ENCODE results near the gene SKAP2. TPM values are rescaled to one million over a fixed set of nuclear protein-coding genes. Genes with fewer than 3 reads are reported as not detected.
A peak's percentile ranks its signal among the peaks of the same experiment; 100 is the strongest.

The SKAP2 gene
- total RNA-seq, 2 donors from 2014 or later = 15.0 to 35.7 TPM

DNA sequence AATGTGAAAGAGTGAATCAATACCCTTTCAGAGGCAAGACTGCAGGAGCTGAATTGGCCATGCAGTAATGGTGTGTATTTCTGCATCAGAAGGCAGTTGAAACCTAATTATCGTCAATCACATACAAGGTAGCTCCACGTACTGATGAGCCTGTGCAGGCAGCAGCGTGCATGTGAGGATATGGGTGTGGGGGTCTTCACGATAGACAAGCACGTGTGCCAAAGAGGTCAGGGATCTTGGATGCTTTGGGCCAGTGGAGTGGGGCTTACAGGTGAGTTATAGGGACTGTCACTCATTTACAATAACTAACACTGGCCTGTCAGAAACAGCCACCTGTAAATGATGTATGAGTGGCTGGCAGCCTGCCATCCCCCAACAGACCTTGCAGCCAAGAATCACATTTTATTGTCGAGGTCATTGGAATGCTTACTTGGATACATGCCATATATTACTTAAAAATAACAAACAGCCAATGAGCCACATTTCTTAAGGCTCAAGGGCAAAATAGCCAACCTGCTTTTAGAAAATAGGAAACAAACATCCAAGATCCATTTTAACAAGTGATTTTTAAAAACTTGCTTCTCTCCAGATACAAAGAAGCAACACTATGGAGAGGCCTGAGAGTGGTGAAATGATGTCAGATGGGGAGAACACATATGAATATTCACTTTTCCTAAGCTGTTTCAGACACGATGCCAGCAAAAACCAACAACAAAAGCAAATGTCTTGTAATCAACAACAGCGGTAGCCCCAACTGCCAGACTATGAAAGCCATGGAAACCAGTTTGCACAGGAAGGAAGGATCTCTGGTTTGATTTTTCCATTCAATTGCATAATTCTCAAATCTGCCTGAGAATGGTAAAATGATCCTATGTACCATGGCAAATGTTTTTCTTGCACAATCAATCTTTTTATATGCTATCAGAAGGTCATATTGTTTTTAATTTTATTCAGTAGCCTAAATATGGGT is 210.7 kb downstream of the SKAP2 start:
- no peaks in the 10 kb centered on the region for H3K9me3 Mint-ChIP-seq
- ATAC-seq = no peak
- no peaks in the 10 kb centered on the region for H3K4me1 Mint-ChIP-seq (ENCODE audit: low read depth in 2 of 2)
- no peaks in the 10 kb centered on the region for H3K36me3 Mint-ChIP-seq
- H3K4me3 Mint-ChIP-seq = no peak overlapping the region
- H3K27ac Mint-ChIP-seq = no peak overlapping the region
- H3K27me3 Mint-ChIP-seq = peaks cover 0 to 9% of the 10 kb centered on the region in 2 donors
- no peak for DNase-seq (ENCODE audit: low spot score)

DNA sequence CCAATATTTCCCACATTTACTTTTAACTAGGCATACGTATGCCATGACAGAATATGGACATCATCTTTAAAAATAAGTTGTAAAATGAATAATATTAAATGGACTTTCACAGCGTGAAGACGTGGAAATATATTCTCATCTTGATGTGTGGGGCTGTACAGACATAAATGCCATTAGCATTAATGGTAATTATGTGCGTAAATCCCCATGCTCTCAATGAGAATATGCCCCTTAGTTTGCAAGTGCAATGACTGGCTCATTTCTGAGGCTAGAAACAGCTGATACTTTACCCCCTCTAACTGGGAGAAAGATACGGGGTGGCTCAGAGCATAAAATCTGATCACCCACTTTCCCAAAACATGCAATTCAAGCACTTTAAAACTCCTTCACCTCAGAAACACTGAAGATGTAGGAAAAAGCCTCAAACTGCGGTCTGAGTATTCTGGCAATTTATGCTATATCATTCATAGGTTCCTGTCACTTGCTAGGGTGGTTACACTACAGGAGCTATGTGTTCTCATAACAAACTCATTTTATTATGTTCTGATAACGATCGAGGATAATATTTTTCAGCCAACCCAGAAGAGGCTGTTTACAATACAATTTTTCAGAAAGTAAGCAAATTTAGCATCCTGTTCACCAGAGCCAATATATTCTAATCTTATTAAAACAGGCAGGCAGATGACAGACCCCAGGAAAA is 211.8 kb downstream of the SKAP2 start:
- H3K27me3 Mint-ChIP-seq = peaks cover 0 to 9% of the 10 kb centered on the region in 2 donors
- no peak overlapping the region for H3K27ac Mint-ChIP-seq
- ATAC-seq = no peak
- no peaks in the 10 kb centered on the region for H3K36me3 Mint-ChIP-seq
- no peak for DNase-seq (ENCODE audit: low spot score)
- H3K4me1 Mint-ChIP-seq (ENCODE audit: low read depth in 2 of 2) = no peaks in the 10 kb centered on the region
- H3K9me3 Mint-ChIP-seq = no peaks in the 10 kb centered on the region
- no peak overlapping the region for H3K4me3 Mint-ChIP-seq

DNA sequence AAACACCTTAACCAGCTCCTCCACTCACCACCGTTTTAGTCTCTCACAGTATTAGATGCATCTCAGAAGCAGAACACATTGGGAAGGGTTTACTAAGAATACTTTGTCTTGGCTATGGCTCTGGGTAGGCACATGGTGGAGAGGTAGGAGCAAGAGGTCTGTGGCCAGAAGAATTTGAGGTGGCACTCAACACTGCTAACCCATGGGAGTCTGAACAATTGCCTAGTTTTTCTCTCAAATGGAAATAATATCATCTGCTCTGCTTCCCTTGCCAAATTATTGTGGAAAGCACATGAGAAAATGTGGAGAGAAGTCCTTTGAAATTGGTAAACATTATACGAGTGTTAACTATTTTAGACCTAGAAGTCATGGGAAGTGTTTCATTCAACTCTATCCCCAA is 214.3 kb downstream of the SKAP2 start:
- Mint-ChIP-seq H3K36me3 (no peaks in the 10 kb centered on the region), H3K4me1 (ENCODE audit: low read depth in 2 of 2) (no peaks in the 10 kb centered on the region), H3K27ac (no peak overlapping the region), H3K4me3 (no peak overlapping the region), H3K27me3 (peaks cover 0 to 9% of the 10 kb centered on the region in 2 donors), H3K9me3 (no peaks in the 10 kb centered on the region)
- ATAC-seq (no peak), DNase-seq (ENCODE audit: low spot score) (no peak)

DNA sequence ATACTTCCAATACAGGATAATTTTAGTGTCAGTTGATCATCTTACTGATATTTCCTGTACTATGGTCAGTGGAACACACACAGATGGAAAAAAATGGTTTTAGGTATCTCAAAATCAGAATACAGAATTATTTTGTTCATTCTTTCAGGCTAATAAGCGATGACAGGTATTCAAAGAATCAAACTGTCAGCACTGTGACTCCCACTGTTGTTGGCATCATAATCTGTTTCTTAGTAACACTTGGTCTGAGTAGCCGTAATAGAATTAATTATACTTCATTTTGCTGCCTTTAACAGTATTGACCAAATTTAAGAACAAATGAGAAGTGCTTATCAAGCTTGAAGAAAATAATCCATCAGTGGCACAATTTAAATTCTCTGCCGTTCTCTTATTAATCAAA is 215.0 kb downstream of the SKAP2 start:
- no peaks in the 10 kb centered on the region for H3K9me3 Mint-ChIP-seq
- H3K27ac Mint-ChIP-seq = no peak overlapping the region
- H3K27me3 Mint-ChIP-seq = peaks cover 0 to 9% of the 10 kb centered on the region in 2 donors
- no peak for ATAC-seq
- DNase-seq (ENCODE audit: low spot score) = no peak
- no peaks in the 10 kb centered on the region for H3K36me3 Mint-ChIP-seq
- H3K4me3 Mint-ChIP-seq = no peak overlapping the region
- H3K4me1 Mint-ChIP-seq (ENCODE audit: low read depth in 2 of 2) = no peaks in the 10 kb centered on the region

DNA sequence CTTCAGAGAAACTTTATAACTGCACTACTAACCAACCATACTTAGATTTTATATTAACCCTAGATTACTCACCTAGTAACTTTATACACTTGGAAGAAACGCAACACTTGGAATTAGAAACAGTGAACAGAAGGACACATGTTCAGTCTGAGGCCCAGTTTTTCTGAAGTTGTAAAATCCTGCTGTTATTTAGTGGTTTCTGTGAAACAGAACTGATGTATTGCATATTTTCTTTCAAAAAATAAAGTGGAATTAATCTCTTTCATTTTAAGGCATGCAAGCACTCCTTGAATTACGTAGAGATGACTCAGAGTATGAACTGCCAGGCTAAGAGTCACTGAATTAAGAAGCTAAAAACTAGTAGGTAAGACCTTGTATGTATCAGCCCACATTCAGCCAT is 215.8 kb downstream of the SKAP2 start:
- Mint-ChIP-seq H3K27ac (no peak overlapping the region), H3K9me3 (no peaks in the 10 kb centered on the region), H3K36me3 (no peaks in the 10 kb centered on the region), H3K4me3 (no peak overlapping the region), H3K4me1 (ENCODE audit: low read depth in 2 of 2) (no peaks in the 10 kb centered on the region), H3K27me3 (peaks cover 0 to 9% of the 10 kb centered on the region in 2 donors)
- ATAC-seq (no peak), DNase-seq (ENCODE audit: low spot score) (no peak)

DNA sequence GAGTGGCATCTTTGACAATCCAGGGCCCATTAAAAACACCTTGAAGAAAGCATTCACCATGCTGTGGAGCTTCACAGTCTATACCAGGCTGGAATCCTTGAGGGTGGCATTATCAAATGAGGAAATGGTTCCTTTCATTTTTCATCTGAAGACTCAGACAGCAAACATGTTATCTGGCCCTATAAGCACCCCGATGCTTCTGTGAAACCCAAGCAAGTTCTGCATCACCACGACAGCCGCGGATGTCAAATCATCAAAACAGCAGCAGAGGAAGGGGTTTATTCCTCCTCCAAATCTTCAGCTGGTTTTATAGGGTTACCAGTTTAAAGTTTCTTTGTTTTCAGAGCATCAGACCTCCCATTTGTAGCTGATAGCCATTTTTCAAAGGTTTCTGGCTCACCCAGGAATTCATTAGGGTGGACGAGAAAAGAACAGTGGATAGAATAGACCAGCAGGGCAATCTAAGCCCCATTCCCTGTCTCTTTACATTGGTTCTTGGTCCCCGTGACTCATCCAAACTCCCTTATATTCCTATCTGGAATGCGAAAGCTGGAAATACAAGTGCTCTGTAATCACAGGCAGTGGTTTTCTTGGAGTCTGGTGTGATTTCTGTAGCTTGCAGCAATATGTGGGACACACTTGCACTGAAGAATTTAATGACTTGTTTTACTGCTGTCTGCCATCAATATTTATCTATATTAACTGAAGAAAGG is 217.9 kb downstream of the SKAP2 start:
- Mint-ChIP-seq H3K27me3 (peaks cover 0 to 9% of the 10 kb centered on the region in 2 donors), H3K4me3 (no peak overlapping the region), H3K4me1 (ENCODE audit: low read depth in 2 of 2) (no peaks in the 10 kb centered on the region), H3K9me3 (no peaks in the 10 kb centered on the region), H3K27ac (no peak overlapping the region), H3K36me3 (no peaks in the 10 kb centered on the region)
- no peak for ATAC-seq
- DNase-seq (ENCODE audit: low spot score) = no peak

DNA sequence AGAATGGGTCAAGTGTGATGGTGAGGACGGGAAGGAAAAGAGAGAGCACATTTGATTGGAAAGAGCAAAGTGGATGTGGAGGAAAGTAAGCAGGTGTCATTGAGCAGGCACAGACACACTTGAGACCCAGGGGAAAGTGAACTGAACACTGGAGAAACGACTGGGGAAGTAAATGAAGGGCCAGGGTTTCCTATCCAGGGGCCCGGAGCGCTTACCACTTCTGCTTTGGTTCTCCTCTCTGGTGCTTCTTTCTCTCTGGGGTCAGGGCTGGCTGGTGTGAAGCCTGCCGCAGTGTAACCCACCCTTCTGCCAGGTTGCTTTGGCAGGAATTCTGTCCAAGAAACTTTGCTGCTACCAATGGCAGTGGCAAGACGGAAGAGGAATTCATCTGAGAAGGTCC is 219.3 kb downstream of the SKAP2 start:
- H3K4me3 Mint-ChIP-seq = no peak overlapping the region
- H3K4me1 Mint-ChIP-seq (ENCODE audit: low read depth in 2 of 2) = no peaks in the 10 kb centered on the region
- no peaks in the 10 kb centered on the region for H3K9me3 Mint-ChIP-seq
- H3K36me3 Mint-ChIP-seq = no peaks in the 10 kb centered on the region
- DNase-seq (ENCODE audit: low spot score) (no peak), ATAC-seq (no peak)
- no peak overlapping the region for H3K27ac Mint-ChIP-seq
- peaks cover 0 to 5% of the 10 kb centered on the region in 2 donors for H3K27me3 Mint-ChIP-seq

DNA sequence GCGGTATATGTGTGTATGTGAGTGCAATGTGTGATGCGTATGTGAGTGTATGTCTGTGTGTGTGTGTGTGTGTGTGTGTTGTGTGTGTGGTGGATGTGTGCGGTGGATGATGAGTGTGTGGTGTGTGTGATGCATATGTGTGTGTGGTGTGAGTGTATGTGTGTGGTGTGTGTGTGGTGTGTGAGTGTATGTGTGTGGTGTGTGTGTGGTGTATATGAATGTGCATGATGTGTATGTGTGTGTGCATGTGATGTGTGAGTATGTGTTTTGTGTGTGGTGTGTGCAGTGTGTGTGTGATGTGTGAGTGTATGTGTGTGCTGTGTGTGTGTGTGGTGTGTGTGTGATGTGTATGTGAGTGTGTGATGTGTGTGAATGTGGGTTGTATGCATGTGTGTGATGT is 222.0 kb downstream of the SKAP2 start:
- no peak overlapping the region for H3K27ac Mint-ChIP-seq
- H3K4me1 Mint-ChIP-seq (ENCODE audit: low read depth in 2 of 2) = no peaks in the 10 kb centered on the region
- no peaks in the 10 kb centered on the region for H3K36me3 Mint-ChIP-seq
- H3K27me3 Mint-ChIP-seq = no peaks in the 10 kb centered on the region
- H3K9me3 Mint-ChIP-seq = no peaks in the 10 kb centered on the region
- H3K4me3 Mint-ChIP-seq = no peak overlapping the region
- DNase-seq (ENCODE audit: low spot score) (no peak), ATAC-seq (peak in 1 of 2 donors; percentile 42)

DNA sequence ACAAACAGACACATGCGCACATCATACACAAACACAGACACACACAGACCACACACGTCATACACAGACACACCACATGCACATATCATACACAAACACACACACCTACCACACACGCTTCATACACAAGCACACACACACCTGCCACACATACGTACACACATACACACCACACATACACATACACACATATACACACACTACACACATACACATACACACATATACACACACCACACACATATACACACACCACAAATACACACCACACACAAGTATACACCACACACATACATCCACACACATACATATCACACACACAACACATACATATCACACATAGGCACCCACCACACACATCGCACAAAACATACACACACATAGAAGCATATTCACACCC is 224.7 kb downstream of the SKAP2 start:
- no peaks in the 10 kb centered on the region for H3K9me3 Mint-ChIP-seq
- H3K27me3 Mint-ChIP-seq = peaks cover 0 to 7% of the 10 kb centered on the region in 2 donors
- H3K4me3 Mint-ChIP-seq = no peak overlapping the region
- H3K27ac Mint-ChIP-seq = no peak overlapping the region
- DNase-seq (ENCODE audit: low spot score) (no peak), ATAC-seq (no peak)
- H3K36me3 Mint-ChIP-seq = no peaks in the 10 kb centered on the region
- H3K4me1 Mint-ChIP-seq (ENCODE audit: low read depth in 2 of 2) = no peaks in the 10 kb centered on the region

DNA sequence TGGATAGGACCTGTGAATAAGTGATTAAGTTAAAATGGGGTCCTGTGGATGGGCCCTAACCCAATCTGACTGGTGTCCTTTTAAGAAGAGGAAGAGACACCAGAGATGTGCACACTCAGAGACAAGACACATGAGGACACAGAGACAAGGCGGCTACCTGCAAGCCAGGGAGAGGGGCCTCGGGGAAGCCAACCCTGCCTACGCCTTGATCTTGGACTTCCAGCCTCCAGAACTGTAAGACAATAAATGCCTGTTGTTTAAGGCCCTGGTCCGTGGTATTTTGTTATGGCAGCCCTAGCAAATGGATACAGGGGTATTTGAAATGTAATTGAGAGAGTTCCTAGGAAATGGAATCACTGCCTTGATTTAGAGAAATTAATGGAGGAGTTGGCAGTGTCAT is 225.3 kb downstream of the SKAP2 start:
- Mint-ChIP-seq H3K27me3 (peaks cover 0 to 7% of the 10 kb centered on the region in 2 donors), H3K4me1 (ENCODE audit: low read depth in 2 of 2) (no peaks in the 10 kb centered on the region), H3K9me3 (no peaks in the 10 kb centered on the region), H3K27ac (no peak overlapping the region), H3K36me3 (no peaks in the 10 kb centered on the region), H3K4me3 (no peak overlapping the region)
- ATAC-seq (no peak), DNase-seq (ENCODE audit: low spot score) (no peak)

DNA sequence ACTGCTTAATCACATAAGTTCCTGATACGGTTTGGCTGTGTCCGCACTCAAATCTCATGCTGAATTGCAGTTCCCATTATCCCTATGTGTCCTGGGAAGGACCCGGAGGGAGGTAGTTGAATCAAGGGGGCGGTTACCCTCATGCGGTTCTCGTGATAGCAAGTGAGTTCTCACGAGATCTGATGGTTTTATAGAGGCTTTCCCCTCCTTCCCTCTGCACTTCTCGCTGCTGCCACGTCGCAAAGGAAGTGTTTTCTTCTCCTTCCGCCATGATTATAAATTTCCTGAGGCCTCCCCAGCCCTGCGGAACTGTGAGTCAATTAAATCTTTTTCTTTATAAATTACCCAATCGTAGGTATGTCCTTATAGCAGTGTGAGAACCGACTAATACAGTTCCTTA is 226.2 kb downstream of the SKAP2 start:
- H3K27me3 Mint-ChIP-seq = peaks cover 0 to 7% of the 10 kb centered on the region in 2 donors
- no peak overlapping the region for H3K27ac Mint-ChIP-seq
- ATAC-seq = no peak
- no peaks in the 10 kb centered on the region for H3K36me3 Mint-ChIP-seq
- peaks cover 0 to 4% of the 10 kb centered on the region in 2 donors for H3K4me1 Mint-ChIP-seq (ENCODE audit: low read depth in 2 of 2)
- H3K4me3 Mint-ChIP-seq = no peak overlapping the region
- no peaks in the 10 kb centered on the region for H3K9me3 Mint-ChIP-seq
- no peak for DNase-seq (ENCODE audit: low spot score)

DNA sequence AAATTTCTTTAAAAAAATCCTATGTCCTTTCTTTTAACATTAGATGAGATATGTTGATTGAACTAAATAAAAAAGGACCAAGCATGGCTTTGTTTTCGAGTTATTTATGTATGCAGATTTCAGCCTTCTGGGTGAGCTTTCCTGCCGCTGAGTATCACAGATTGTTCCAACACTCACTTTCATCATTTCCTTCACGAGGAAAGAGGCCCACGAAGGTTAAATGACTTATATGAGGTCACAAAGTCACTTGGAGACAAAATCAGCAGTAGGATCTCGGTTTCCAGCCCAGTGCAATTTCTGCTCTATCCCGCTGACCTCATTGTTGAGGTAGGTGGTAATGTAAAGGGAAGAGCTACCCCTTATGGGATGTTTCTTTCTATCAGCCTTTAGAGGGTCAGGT is 226.8 kb downstream of the SKAP2 start:
- no peaks in the 10 kb centered on the region for H3K36me3 Mint-ChIP-seq
- peaks cover 0 to 4% of the 10 kb centered on the region in 2 donors for H3K4me1 Mint-ChIP-seq (ENCODE audit: low read depth in 2 of 2)
- no peak overlapping the region for H3K4me3 Mint-ChIP-seq
- peaks cover 0 to 7% of the 10 kb centered on the region in 2 donors for H3K27me3 Mint-ChIP-seq
- DNase-seq (ENCODE audit: low spot score) = no peak
- no peak overlapping the region for H3K27ac Mint-ChIP-seq
- H3K9me3 Mint-ChIP-seq = no peaks in the 10 kb centered on the region
- no peak for ATAC-seq

DNA sequence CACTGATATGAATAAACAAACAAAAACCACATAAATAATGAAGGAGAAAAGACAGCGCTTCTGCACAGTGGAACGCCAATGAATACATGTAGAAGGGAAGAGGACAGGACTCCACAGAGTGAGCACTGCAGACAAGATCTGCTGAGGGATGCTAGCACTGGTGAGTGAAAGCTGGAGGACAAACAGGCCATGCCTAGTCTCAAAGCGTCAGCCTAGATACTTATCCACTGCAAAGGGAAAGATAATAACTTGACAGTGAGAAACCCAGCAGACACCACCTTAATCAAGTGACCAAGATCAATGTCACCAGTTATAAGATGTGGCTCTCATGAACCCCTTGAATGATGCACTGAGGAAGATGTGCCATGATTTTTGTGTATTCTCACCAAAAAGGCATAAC is 227.6 kb downstream of the SKAP2 start:
- no peaks in the 10 kb centered on the region for H3K36me3 Mint-ChIP-seq
- no peaks in the 10 kb centered on the region for H3K9me3 Mint-ChIP-seq
- peaks cover 0 to 4% of the 10 kb centered on the region in 2 donors for H3K4me1 Mint-ChIP-seq (ENCODE audit: low read depth in 2 of 2)
- DNase-seq (ENCODE audit: low spot score) (no peak), ATAC-seq (no peak)
- no peak overlapping the region for H3K27ac Mint-ChIP-seq
- peaks cover 0 to 7% of the 10 kb centered on the region in 2 donors for H3K27me3 Mint-ChIP-seq
- H3K4me3 Mint-ChIP-seq = no peak overlapping the region

DNA sequence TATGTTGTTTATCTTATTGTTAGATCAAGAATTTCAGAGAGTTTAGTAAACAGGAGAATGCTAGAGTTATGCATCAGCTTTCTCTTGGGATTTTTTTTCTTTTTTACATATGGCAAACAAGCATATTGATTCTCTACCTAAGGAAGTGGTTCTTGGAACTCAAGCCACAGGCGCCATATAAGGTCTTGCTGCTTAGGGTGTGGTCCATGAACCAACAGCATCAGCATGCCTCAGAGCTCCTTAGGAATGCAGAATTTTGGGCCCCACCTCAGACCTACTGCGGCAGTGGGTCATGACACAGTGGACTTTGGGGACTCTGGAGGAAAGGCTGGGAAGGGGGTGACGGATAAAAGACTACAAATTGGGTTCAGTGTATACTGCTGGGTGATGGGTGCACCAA is 230.8 kb downstream of the SKAP2 start:
- Mint-ChIP-seq H3K27ac (no peak overlapping the region), H3K4me1 (ENCODE audit: low read depth in 2 of 2) (peaks cover 0 to 4% of the 10 kb centered on the region in 2 donors), H3K9me3 (no peaks in the 10 kb centered on the region), H3K27me3 (peaks cover 0 to 9% of the 10 kb centered on the region in 2 donors), H3K4me3 (no peak overlapping the region), H3K36me3 (no peaks in the 10 kb centered on the region)
- ATAC-seq (no peak), DNase-seq (ENCODE audit: low spot score) (no peak)

All from natural killer cell treated with Interleukin-12 subunit alpha and Interleukin-12 subunit beta and Interleukin-15 and Interleukin-18, amount 100 ng/mL, for 72 hours (primary cell).